Stimulated activated CD8-positive, alpha-beta memory T cell treated with anti-CD3 and anti-CD28 coated beads, Interleukin-15, amount 100 ng/mL, for 4 hours (primary cell): Measurements from ENCODE around the gene PROX2.
A peak's percentile ranks its signal among the peaks of the same experiment; 100 is the strongest.

Experiments
- DNase-seq, 2 donors: peaks; one replicate each; pipeline ENCODE4 v3.0.0-alpha.2; 2020; ENCODE audit warnings: low read depth in 2 of 2

The PROX2 gene

GRCh38 chr14:74908861-74909341 lies 33.0 kb upstream of the PROX2 start:
- no peak for DNase-seq

- no peak for DNase-seq
These were observed 31.8 kb upstream of the PROX2 start for GRCh38 chr14:74907744-74908143.

- no peak for DNase-seq
These were observed 31.1 kb upstream of the PROX2 start for GRCh38 chr14:74906925-74907521.

GRCh38 chr14:74905595-74906142 lies 29.7 kb upstream of the PROX2 start:
- DNase-seq, result peak; percentile 46 to 56

GRCh38 chr14:74904635-74905503 lies 28.9 kb upstream of the PROX2 start:
- no peak for DNase-seq

GRCh38 chr14:74902941-74903705 lies 27.2 kb upstream of the PROX2 start:
- no peak for DNase-seq

- no peak for DNase-seq
These were observed 22.7 kb upstream of the PROX2 start for GRCh38 chr14:74898694-74899093.

- DNase-seq, result no peak
These were observed 22.1 kb upstream of the PROX2 start for GRCh38 chr14:74898083-74898482.

- DNase-seq, result no peak
These were observed 21.7 kb upstream of the PROX2 start for GRCh38 chr14:74897642-74898041.

- no peak for DNase-seq
These were observed 20.5 kb upstream of the PROX2 start for GRCh38 chr14:74896400-74896799.

- DNase-seq, result no peak
These were observed 17.7 kb upstream of the PROX2 start for GRCh38 chr14:74893614-74894091.

- DNase-seq, result no peak
These were observed 16.8 kb upstream of the PROX2 start for GRCh38 chr14:74892745-74893144.

GRCh38 chr14:74891870-74892269 lies 15.9 kb upstream of the PROX2 start:
- DNase-seq, result no peak

GRCh38 chr14:74890262-74890661 lies 14.3 kb upstream of the PROX2 start:
- DNase-seq, result no peak

- no peak for DNase-seq
These were observed 12.5 kb upstream of the PROX2 start for GRCh38 chr14:74888164-74889158.

GRCh38 chr14:74886001-74886400 lies 10.1 kb upstream of the PROX2 start:
- no peak for DNase-seq

GRCh38 chr14:74882103-74882920 lies 6.4 kb upstream of the PROX2 start:
- DNase-seq, result peak in 1 of 2 donors; percentile 25

GRCh38 chr14:74881431-74882102 lies 5.6 kb upstream of the PROX2 start, which contains the start of gene DLST:
DLST (plus strand) TSS chr14:74881916; CDS start chr14:74881954, 38 bp downstream.
- DNase-seq, result peak; percentile 58 to 74
